GM18951 (cell line): ENCODE results near the gene LTA.

ENCODE experiments used
- POLR2A ChIP-seq: IDR thresholded peaks from 4 replicates; pipeline ENCODE4 v1.6.1; 2011; ENCODE audit warnings: mild to moderate bottlenecking; ENCODE audit not compliant: insufficient read length, insufficient read depth; ENCODE audit errors: extremely low read depth
- in situ Hi-C: fragments of 300-500 bp; cut with MboI; formaldehyde crosslinking; loops from one replicate; pipeline ENCODE4 v1.12.0; 2022; ENCODE audit warnings: low sequenced_read_pairs, mixed read lengths, inconsistent platforms; ENCODE audit not compliant: unreplicated experiment

The LTA gene

GRCh38 chr6:31534011-31534410, 38.1 kb upstream of the LTA start:
- TF ChIP-seq POLR2A, result no peak
- in situ Hi-C loops, result no loop called here

- peak; percentile 10 for TF ChIP-seq POLR2A
- in situ Hi-C loops, result no loop called here
Measured at GRCh38 chr6:31534521-31535040, 37.5 kb upstream of the LTA start.

- in situ Hi-C loops, result no loop called here
- TF ChIP-seq POLR2A, result no peak
Measured at GRCh38 chr6:31535538-31536324, 36.4 kb upstream of the LTA start.

- no peak for TF ChIP-seq POLR2A
- in situ Hi-C loops, result no loop called here
Measured at GRCh38 chr6:31538805-31539400, 33.2 kb upstream of the LTA start.

- TF ChIP-seq POLR2A, result no peak
- in situ Hi-C loops, result no loop called here
Measured at GRCh38 chr6:31540640-31541039, 31.4 kb upstream of the LTA start.

- in situ Hi-C loops, result no loop called here
- TF ChIP-seq POLR2A, result no peak
Measured at GRCh38 chr6:31541059-31541657, 30.9 kb upstream of the LTA start.

GRCh38 chr6:31541658-31542521, 30.2 kb upstream of the LTA start, which contains the start of gene DDX39B:
DDX39B (minus strand) TSS chr6:31542003; CDS start chr6:31540532, 1,471 bp downstream.
- in situ Hi-C loops, result no loop called here
- peak; percentile 86 for TF ChIP-seq POLR2A

GRCh38 chr6:31543639-31544038, 28.4 kb upstream of the LTA start:
- in situ Hi-C loops, result no loop called here

GRCh38 chr6:31544676-31545075, 27.4 kb upstream of the LTA start:
- no peak for TF ChIP-seq POLR2A
- in situ Hi-C loops, result no loop called here

More at GRCh38 chr6:31543639-31544038, 28.4 kb upstream of the LTA start:
- no peak for TF ChIP-seq POLR2A

- TF ChIP-seq POLR2A, result no peak
- in situ Hi-C loops, result no loop called here
Measured at GRCh38 chr6:31545291-31545690, 26.8 kb upstream of the LTA start.

GRCh38 chr6:31546339-31546957, 25.6 kb upstream of the LTA start, which contains the start of gene ATP6V1G2:
ATP6V1G2 (minus strand) TSS chr6:31546608; CDS start chr6:31546559, 49 bp downstream.
- no peak for TF ChIP-seq POLR2A
- in situ Hi-C loops, result no loop called here
